Ectodermal cell (in vitro differentiated cells): ENCODE results near the gene SORCS2.
"Not testable (repeated sequence)": the region's sequence is repeated elsewhere in the genome, so short reads cannot be mapped to it uniquely, and the experiment has no call there.

Source experiments
- H3K27ac ChIP-seq: 2 replicates; pipeline ENCODE4 v1.7.0; 2013; ENCODE audit warnings: mild to moderate bottlenecking, low read depth, low read length; ENCODE audit not compliant: insufficient read depth, poor library complexity, severe bottlenecking
- H3K27me3 ChIP-seq: 2 replicates; pipeline ENCODE4 v1.7.0; 2013; ENCODE audit warnings: mild to moderate bottlenecking, low read length; ENCODE audit not compliant: insufficient read depth, control insufficient read depth, poor library complexity, severe bottlenecking
- H3K36me3 ChIP-seq: one replicate; pipeline ENCODE4 v1.7.0; 2013; ENCODE audit warnings: low read length; ENCODE audit not compliant: control insufficient read depth, insufficient read depth
- H3K4me1 ChIP-seq: one replicate; pipeline ENCODE4 v1.7.0; 2013; ENCODE audit warnings: low read length; ENCODE audit not compliant: control insufficient read depth, insufficient read depth
- H3K4me3 ChIP-seq: 2 replicates; pipeline ENCODE4 v1.7.0; 2013; ENCODE audit warnings: low read depth, low read length, control low read depth; ENCODE audit not compliant: insufficient read depth
- H3K9me3 ChIP-seq: 2 replicates; pipeline ENCODE4 v1.7.0; 2013; ENCODE audit warnings: mild to moderate bottlenecking, low read length, moderate library complexity; ENCODE audit not compliant: control insufficient read depth
- WGBS, 2 experiments: methylation state at CpG; one replicate each; pipeline ENCODE4 v1.1.7; 2013; ENCODE audit warnings: missing lambda C conversion rate in 2 of 2; 5-methylcytosine and 5-hydroxymethylcytosine counted together

SORCS2 gene

GRCh38 chr4:7593646-7594412, 401.5 kb downstream of the SORCS2 start:
- no peaks in the 10 kb centered on the region for H3K36me3 ChIP-seq
- no peak overlapping the region for H3K27ac ChIP-seq
- no peaks in the 10 kb centered on the region for H3K9me3 ChIP-seq
- 83% methylated on average over 20 to 21 of the region's 21 CpGs for WGBS, 2 experiments
- H3K4me3 ChIP-seq = no peak overlapping the region
- peaks cover 39% of the 10 kb centered on the region for H3K4me1 ChIP-seq
- no peaks in the 10 kb centered on the region for H3K27me3 ChIP-seq

GRCh38 chr4:7595934-7596461, 403.7 kb downstream of the SORCS2 start:
- H3K4me3 ChIP-seq = no peak overlapping the region
- H3K36me3 ChIP-seq = no peaks in the 10 kb centered on the region
- 46 to 58% methylated on average over 11 of the region's 11 CpGs for WGBS, 2 experiments
- H3K9me3 ChIP-seq = no peaks in the 10 kb centered on the region
- H3K4me1 ChIP-seq = peaks cover 39% of the 10 kb centered on the region
- no peak overlapping the region for H3K27ac ChIP-seq
- H3K27me3 ChIP-seq = no peaks in the 10 kb centered on the region

GRCh38 chr4:7596918-7597606, 404.7 kb downstream of the SORCS2 start:
- Histone ChIP-seq H3K27ac (no peak overlapping the region), H3K36me3 (no peaks in the 10 kb centered on the region), H3K9me3 (no peaks in the 10 kb centered on the region), H3K27me3 (no peaks in the 10 kb centered on the region), H3K4me1 (peaks cover 30% of the 10 kb centered on the region), H3K4me3 (no peak overlapping the region)
- WGBS, 2 experiments = 87 to 90% methylated on average over 9 of the region's 9 CpGs

- Histone ChIP-seq H3K9me3 (no peaks in the 10 kb centered on the region), H3K36me3 (no peaks in the 10 kb centered on the region), H3K4me3 (no peak overlapping the region), H3K27me3 (no peaks in the 10 kb centered on the region), H3K27ac (no peak overlapping the region), H3K4me1 (peaks cover 30% of the 10 kb centered on the region)
- 92 to 95% methylated on average over 29 of the region's 29 CpGs for WGBS, 2 experiments
These were observed 406.8 kb downstream of the SORCS2 start for GRCh38 chr4:7598939-7599790.

- WGBS, 2 experiments = 94 to 96% methylated on average over 15 to 17 of the region's 17 CpGs
- H3K4me1 ChIP-seq = peaks cover 26% of the 10 kb centered on the region
- H3K27me3 ChIP-seq = no peaks in the 10 kb centered on the region
- H3K27ac ChIP-seq = no peak overlapping the region
- no peaks in the 10 kb centered on the region for H3K9me3 ChIP-seq
- H3K36me3 ChIP-seq = no peaks in the 10 kb centered on the region
- no peak overlapping the region for H3K4me3 ChIP-seq
These were observed 407.9 kb downstream of the SORCS2 start for GRCh38 chr4:7600247-7600646.

- H3K4me3 ChIP-seq, H3K9me3 ChIP-seq, H3K27ac ChIP-seq, H3K36me3 ChIP-seq, H3K27me3 ChIP-seq, H3K4me1 ChIP-seq: not testable (repeated sequence)
- 95 to 96% methylated on average over 30 of the region's 30 CpGs for WGBS, 2 experiments
These were observed 409.8 kb downstream of the SORCS2 start for GRCh38 chr4:7602166-7602565.

- WGBS, 2 experiments = 94% methylated on average over 14 of the region's 14 CpGs
- H3K9me3 ChIP-seq = no peaks in the 10 kb centered on the region
- no peak overlapping the region for H3K27ac ChIP-seq
- H3K27me3 ChIP-seq = no peaks in the 10 kb centered on the region
- no peaks in the 10 kb centered on the region for H3K36me3 ChIP-seq
- no peak overlapping the region for H3K4me3 ChIP-seq
- H3K4me1 ChIP-seq = no peaks in the 10 kb centered on the region
These were observed 415.0 kb downstream of the SORCS2 start for GRCh38 chr4:7607156-7607910.

GRCh38 chr4:7608046-7608445, 415.7 kb downstream of the SORCS2 start:
- Histone ChIP-seq H3K36me3 (no peaks in the 10 kb centered on the region), H3K27me3 (no peaks in the 10 kb centered on the region), H3K4me3 (no peak overlapping the region), H3K9me3 (no peaks in the 10 kb centered on the region), H3K27ac (no peak overlapping the region), H3K4me1 (no peaks in the 10 kb centered on the region)
- 95 to 96% methylated on average over 7 of the region's 7 CpGs for WGBS, 2 experiments

- no peaks in the 10 kb centered on the region for H3K36me3 ChIP-seq
- H3K27me3 ChIP-seq = no peaks in the 10 kb centered on the region
- 87 to 89% methylated on average over 10 of the region's 10 CpGs for WGBS, 2 experiments
- H3K27ac ChIP-seq = no peak overlapping the region
- H3K4me1 ChIP-seq = no peaks in the 10 kb centered on the region
- H3K9me3 ChIP-seq = no peaks in the 10 kb centered on the region
- no peak overlapping the region for H3K4me3 ChIP-seq
These were observed 417.0 kb downstream of the SORCS2 start for GRCh38 chr4:7609316-7609715.
